H7 (cell line): Measurements from ENCODE around the gene ABCA3. TPM values are rescaled to one million over a fixed set of nuclear protein-coding genes. Genes with fewer than 3 reads are reported as not detected.
A peak's percentile ranks its signal among the peaks of the same experiment; 100 is the strongest.

Source experiments
- DNase-seq: peaks from one replicate; pipeline ENCODE4 v3.0.0; 2012
- H3K27me3 ChIP-seq: 2 replicates; pipeline ENCODE4 v1.6.0; 2011; ENCODE audit warnings: mild to moderate bottlenecking, low read length; ENCODE audit not compliant: control insufficient read depth, insufficient read depth
- H3K36me3 ChIP-seq: replicated peaks from 2 replicates; pipeline ENCODE4 v1.5.1; 2011; ENCODE audit warnings: low read length; ENCODE audit not compliant: control insufficient read depth, insufficient read depth
- H3K4me3 ChIP-seq: 2 replicates; pipeline ENCODE4 v1.5.1; 2011; ENCODE audit warnings: low read depth, mild to moderate bottlenecking, control low read depth, low read length, moderate library complexity; ENCODE audit not compliant: insufficient read depth
- total RNA-seq: library from RNA; depleted of rRNA; stranded (reverse); fragments of >200 nt; shearing (Covaris generic); gene quantifications from 2 replicates; pipeline ENCODE4 v1.2.3, GENCODE V29; 2014

Gene ABCA3
- total RNA-seq, 1 experiment from 2014 or later: 6.2 TPM

DNA sequence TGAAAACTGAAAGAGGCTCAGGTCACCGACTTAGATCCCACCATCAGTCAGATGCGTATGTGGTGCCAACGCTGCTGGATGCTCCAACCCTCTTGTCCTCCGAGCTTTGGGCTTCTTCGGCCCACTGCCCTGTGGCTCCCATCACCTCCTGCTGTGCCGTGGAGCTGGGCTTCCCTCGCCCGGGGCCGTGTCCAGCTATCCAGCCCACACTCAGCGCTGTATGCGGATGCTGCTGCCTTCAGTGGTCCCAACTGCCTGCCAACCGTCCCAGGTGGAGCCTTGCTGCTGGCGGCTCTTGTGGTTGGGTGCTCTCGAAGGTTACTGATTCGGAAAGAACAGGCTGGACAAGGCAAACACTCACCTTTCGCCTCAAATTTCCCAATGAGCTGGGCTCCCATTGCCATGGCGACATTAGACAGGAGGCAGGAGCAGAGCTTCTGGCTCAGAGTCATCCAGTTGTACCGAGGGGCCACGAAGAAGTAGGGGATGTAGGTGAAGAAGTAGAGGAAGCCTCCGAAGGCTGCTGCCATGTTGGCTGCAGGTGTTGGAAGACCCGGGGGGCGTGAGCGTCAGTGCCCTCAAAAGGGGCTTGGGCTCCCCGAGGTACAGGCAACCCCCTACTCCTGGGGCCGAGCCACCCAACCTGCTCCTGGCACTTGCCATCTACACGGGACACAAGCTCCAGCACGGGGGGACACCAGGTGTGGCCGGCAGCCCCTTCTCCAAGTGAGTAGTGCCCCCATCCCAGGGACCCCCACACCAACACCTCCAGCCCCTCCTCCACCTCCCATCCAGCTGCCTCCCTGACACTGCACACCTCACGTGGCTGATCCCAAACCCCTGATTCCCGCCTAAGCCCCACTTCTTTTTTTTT, 32.2 kb downstream of the ABCA3 start:
- Histone ChIP-seq H3K27me3 (no peaks in the 10 kb centered on the region), H3K4me3 (no peak overlapping the region), H3K36me3 (no peaks in the 10 kb centered on the region)
- DNase-seq: peak; percentile 44

DNA sequence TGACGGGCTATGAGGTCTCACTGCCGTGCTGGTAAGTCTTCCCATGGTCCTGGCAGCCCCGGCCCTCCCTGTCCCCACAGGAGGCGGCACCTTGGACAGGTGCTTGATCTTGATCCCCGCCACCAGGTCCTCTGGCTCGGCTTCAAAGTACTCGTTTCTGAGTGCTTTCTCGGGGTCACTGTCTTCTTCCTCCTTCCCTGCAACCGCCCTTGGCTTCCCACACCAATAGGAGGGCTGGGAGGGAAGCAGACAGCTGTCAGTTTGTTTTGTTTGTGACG, 40.7 kb downstream of the ABCA3 start:
- H3K27me3 ChIP-seq: no peaks in the 10 kb centered on the region
- no peak for DNase-seq
- H3K36me3 ChIP-seq: no peaks in the 10 kb centered on the region
- no peak overlapping the region for H3K4me3 ChIP-seq

DNA sequence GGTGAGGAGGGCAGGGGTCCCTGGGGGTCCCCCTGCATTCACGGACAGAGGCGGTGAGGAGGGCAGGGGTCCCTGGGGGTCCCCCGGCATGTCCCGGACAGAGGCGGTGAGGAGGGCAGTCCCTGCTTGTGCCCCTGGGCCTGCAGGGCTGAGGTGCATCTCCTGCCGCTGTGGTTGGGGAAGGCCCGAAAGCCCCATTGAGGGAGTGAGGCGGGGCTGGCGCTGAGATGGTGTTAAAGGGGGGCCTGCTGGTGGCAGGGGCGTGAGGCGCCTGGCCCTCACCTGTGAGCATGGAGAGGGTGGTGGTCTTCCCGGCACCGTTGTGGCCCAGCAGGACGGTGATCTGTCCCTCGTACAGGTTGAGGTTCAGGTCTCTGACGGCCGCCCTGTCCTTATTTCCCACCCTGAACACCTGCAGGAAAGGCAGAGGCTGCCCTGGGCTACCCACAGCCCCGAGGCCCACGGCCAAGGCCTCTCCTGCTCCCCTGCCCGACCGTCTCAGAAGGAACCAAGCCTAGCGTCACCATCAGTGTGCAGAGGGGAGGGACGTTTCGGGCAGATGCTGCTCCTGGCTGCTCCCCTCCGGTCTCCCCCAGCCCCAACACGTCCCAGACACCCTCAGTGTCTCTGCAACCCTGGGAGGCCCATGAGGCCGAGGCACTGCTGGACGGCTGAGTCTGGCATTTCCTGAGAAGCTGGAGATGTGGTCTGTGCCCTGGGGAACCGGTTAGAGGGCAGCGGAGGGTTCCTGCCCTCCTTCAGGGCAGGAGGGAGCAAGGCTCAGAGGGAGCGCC, 41.2 kb downstream of the ABCA3 start:
- Histone ChIP-seq H3K27me3 (no peaks in the 10 kb centered on the region), H3K36me3 (no peaks in the 10 kb centered on the region), H3K4me3 (no peak overlapping the region)
- DNase-seq: peak; percentile 56

DNA sequence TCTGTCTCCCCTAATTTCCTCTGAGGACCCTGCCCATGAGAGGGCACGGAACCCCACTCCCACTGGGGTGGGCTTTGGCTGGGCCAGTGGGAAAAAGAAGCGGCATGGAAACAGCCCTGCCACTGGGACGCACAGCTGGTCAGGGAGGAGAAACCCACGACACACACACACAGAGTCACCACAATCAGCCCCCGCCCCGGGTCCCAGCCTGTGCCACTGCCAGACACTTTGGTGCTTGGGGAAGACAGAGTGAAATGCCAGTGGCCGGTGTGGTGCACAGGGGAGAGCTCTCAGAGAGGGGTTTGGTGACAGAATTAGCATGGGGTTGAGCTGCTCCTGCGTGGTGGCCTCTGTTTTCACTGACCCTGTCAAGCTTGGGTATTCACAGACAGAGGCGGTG, 41.9 kb downstream of the ABCA3 start:
- H3K4me3 ChIP-seq: no peak overlapping the region
- no peaks in the 10 kb centered on the region for H3K27me3 ChIP-seq
- peak; percentile 21 for DNase-seq
- H3K36me3 ChIP-seq: no peaks in the 10 kb centered on the region

DNA sequence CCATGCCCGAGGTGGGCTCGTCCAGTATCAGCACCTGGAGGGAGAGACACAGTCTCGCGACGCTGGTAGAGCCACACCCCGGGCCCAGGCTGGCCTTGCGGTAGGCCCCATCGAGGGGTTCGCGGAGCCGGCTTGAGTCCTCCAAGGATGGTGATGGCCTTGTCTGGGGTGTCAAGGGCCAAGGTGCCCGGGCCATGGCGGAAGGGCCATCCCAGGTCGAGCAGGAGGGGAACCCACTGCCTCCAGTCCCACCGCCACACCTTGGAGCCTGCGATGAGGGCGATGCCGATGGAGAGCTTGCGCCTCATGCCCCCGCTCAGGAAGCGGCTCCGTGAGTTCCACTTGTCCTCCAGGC, 43.0 kb downstream of the ABCA3 start:
- no peak overlapping the region for H3K4me3 ChIP-seq
- no peaks in the 10 kb centered on the region for H3K27me3 ChIP-seq
- peak; percentile 46 for DNase-seq
- no peaks in the 10 kb centered on the region for H3K36me3 ChIP-seq

DNA sequence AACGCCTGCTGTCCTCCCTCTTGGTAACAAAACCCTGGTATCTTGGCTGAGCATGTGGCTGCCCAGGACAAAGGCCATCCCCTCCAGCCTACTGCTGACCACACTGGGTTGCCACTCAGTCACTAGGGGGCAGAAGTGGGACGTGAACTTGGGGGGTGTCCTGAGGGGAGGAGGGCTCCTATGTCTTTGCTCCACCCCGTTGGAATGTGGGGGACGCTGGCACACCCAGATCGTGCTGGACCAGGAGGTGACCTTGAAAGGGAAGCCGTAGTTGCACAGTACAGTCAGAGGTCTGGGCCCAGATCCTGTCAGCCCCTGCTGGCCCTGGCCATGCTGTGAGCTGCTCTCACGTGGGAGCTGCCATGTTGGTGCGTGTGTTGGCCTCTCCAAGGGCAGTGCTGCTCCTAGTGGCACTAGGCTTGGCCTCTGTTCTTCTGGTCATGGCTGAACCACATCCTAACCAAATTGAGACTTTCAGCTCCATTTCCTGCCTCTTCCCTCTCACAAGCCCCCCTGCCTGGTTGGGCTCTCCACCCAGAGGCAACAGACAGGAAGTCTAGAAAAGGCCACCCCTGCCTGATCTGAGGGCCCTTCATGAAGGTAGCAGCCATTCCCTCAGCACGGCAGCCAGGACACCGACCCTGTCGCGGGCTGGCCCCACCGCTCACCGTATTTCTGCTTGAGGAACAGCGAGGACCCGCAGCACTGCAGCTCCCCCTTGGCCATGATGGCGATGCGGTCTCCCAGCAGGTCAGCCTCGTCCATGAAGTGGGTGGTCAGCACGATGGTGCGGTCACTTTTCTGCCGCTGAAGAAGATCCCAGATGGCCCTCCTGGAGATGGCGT, 43.6 kb downstream of the ABCA3 start:
- H3K4me3 ChIP-seq: no peak overlapping the region
- peak; percentile 89 for DNase-seq
- H3K36me3 ChIP-seq: no peaks in the 10 kb centered on the region
- no peaks in the 10 kb centered on the region for H3K27me3 ChIP-seq

DNA sequence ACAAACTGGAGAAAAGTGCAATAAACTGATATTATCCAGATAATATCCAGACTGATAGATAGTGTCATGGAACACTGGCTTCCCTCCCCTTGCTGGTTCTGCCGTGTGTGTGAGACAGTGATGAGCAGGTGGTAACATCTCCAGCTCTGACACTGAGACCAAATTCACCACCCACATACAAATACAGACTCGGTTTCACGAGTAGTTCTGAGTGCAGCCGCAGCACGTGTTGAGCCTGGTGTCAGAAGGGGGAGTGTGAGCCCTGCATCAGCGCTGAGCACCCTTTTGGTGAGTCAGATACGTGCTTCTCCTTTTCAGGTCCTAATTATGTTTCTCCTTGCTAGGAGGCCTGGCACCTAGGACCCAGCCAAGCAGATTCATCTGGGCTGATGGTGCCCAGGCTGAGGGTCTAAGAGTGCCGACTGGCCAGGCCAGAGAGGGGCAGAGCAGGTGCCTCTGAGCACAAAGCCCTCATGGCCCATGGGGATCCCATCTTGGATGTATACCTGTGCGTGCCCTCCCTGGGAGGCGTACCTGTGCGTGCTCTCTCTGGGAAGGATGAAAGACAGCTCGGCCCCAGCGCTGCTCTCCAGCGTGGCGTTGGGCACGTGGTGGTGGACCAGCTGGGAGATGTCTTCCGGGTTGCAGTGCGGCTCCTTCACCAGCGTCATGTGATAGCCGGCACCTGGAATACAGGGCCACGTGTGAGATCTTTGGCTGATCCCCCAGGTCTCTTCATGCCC, 45.3 kb downstream of the ABCA3 start:
- Histone ChIP-seq H3K4me3 (no peak overlapping the region), H3K27me3 (no peaks in the 10 kb centered on the region), H3K36me3 (no peaks in the 10 kb centered on the region)
- DNase-seq: no peak

DNA sequence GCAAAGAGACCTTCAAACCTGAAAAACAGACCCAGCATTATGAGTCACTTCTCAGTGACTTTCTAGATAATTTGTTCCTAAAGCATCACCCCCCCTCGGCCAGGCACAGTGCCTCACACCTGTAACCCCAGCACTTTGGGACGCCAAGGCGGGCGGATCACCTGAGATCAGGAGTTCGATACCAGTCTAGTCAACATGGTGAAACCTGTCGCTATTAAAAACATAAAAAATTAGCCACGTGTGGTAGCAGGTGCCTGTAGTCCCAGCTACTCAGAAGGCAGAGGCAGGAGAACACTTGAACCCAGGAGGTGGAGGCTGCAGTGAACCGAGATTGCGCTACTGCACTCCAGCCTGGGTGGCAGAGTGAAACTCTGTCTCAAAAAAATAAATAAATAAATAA, 48.3 kb downstream of the ABCA3 start:
- Histone ChIP-seq H3K36me3 (no peaks in the 10 kb centered on the region), H3K4me3 (no peak overlapping the region), H3K27me3 (no peaks in the 10 kb centered on the region)
- DNase-seq: no peak

DNA sequence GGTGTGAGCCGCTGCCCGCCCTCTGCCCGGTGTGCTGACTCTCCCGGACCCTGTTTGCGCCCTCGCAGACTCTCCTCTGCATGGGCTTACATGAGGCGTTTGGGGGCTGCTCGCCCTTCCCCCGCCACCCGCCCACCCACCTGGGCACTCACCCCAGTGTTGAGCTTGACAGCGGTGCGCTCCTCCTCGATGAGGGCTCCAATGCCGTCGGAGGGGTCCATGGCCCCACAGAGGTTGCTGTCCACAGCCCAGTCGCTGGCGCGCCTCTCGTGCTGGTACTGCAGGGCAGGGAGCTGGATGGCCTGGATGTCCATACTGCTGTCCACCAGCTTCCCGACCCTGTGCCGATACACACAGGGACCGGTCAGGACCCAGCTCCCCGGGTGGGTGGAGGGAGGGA, 51.2 kb downstream of the ABCA3 start:
- Histone ChIP-seq H3K36me3 (no peaks in the 10 kb centered on the region), H3K4me3 (no peak overlapping the region), H3K27me3 (no peaks in the 10 kb centered on the region)
- no peak for DNase-seq

DNA sequence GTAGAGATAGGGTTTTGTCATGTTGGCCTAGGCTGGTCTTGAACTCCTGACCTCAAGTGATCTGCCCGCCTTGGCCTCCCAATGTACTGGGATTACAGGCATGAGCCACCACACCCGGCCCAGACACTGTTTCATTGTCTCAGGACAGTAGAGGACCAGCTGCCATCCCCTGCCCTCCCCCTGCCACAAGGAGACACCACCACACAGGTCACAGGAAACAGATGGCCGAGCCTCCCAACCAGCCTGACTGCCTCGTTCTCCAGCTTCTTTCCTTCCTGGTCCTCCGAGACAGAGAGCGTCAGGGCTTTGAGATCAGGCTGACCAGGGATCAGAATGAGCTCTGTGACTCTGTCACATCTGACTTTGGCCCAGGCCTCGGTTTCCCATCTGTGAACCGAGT, 51.8 kb downstream of the ABCA3 start:
- H3K4me3 ChIP-seq: no peak overlapping the region
- no peaks in the 10 kb centered on the region for H3K36me3 ChIP-seq
- DNase-seq: no peak
- H3K27me3 ChIP-seq: no peaks in the 10 kb centered on the region

DNA sequence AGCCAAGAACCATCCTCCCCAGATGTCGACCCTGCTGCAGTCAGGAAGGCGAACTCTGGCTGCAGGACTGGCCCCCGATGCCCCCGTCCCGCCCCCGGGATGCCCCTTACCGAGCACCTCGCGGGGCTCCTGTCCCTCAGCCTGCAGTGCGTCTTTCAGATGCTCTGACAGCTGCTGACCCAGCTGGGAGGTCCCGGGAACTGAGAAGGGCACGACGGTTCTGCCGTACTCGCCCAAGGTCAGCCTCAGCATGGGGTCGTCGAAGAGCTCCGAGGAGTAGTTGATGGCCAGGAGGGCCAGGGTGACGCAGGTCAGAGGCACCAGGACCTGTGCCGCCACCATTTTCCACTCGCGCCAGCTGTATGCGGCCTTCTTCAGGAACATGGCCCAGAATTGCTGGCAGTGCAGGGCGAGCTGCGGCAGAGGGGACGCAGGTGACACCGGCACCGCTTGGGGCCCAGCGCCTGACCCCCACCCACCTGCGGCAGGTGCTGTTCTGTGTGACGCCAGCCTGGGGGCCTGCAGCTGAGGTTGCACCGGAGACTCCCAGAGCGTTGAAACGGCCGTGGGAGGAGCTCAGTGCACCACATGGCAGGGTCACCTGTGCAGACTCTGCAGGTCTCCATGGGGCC, 52.5 kb downstream of the ABCA3 start:
- peak; percentile 52 for DNase-seq
- Histone ChIP-seq H3K27me3 (no peaks in the 10 kb centered on the region), H3K4me3 (no peak overlapping the region), H3K36me3 (no peaks in the 10 kb centered on the region)

DNA sequence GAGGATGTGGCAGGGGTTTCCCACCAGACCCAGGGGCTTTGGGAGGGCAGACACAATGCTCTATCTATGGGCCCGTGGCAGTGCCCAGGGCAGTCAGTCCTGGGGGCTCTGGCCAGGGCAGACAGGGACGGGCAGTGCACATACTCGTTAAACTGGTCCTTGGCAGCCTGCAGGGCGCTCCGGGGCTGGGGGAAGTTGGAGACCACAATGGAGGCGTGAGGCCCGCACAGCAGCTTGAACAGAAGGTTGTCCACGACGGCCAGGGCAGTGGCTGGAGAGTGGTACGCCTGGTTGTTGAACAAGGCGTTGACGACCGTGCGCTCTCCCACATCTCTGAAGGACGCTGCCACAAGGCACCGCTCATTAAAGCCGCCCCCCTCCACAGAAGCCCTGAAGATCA, 54.0 kb downstream of the ABCA3 start:
- Histone ChIP-seq H3K36me3 (no peaks in the 10 kb centered on the region), H3K27me3 (no peaks in the 10 kb centered on the region), H3K4me3 (no peak overlapping the region)
- DNase-seq: no peak

DNA sequence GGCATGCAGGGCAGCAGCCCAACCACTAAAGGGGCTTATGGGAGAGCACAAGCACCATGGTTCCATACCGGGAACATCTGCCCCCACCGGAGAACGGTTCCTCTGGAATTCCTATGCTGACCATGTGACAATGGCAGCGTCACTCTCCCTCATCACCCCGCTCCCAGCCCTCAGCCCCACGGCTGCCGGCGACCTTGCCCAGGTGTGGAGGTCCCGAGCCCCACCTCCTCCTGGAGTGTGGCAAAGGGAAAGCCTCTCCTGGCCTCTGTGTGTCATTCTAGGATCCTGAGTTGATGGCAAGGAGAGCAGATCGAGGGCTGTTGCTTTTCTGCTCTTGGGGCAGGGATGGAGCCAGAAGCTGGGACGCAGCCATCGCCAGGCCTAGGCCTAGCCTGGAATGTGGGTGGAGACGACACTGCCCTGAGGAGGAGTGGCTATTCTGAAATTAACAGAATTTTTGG, 54.8 kb downstream of the ABCA3 start:
- no peak overlapping the region for H3K4me3 ChIP-seq
- H3K27me3 ChIP-seq: no peaks in the 10 kb centered on the region
- DNase-seq: peak; percentile 63
- no peaks in the 10 kb centered on the region for H3K36me3 ChIP-seq
